PC-9 (cell line): ENCODE results near the gene TNFSF13B. TPM values are rescaled to one million over a fixed set of nuclear protein-coding genes. Genes with fewer than 3 reads are reported as not detected.
A peak's percentile ranks its signal among the peaks of the same experiment; 100 is the strongest.

Experiments
- BruUV-seq: library from RNA; stranded (reverse); fragments of 400-500 nt; replicated peaks from 2 replicates; lab custom pipeline; 2021; lab: Mats Ljungman, UMichigan
- CTCF ChIA-PET: fragments of 300-600 bp; sonication (Branson Sonifier 250); formaldehyde crosslinking; loops from one replicate; lab custom pipeline; 2022; ENCODE audit warnings: antibody characterized with exemption; lab: Charles Lee
- POLR2A ChIA-PET: fragments of 300-600 bp; sonication (Branson Sonifier 250); formaldehyde crosslinking; loops from one replicate; lab custom pipeline; 2022; ENCODE audit warnings: antibody characterized with exemption; ENCODE audit not compliant: unreplicated experiment; lab: Charles Lee
- DNase-seq, 2 experiments: peaks; one replicate each; pipeline versions ENCODE4 v3.0.0 to v3.0.0-alpha.2; 2015 to 2022; ENCODE audit warnings: mixed read lengths in 1 of 2
- H2AFZ ChIP-seq: fragments of 200-600 bp; sonication (generic); 2 replicates; pipeline ENCODE4 v1.8.1; 2017; ENCODE audit warnings: antibody characterized with exemption
- H3F3A ChIP-seq: fragments of 200-600 bp; sonication (generic); 2 replicates; pipeline ENCODE4 v1.8.1; 2017; ENCODE audit warnings: antibody characterized with exemption, mild to moderate bottlenecking, low read depth; ENCODE audit not compliant: insufficient read depth
- H3K27ac ChIP-seq: fragments of 200-600 bp; sonication (generic); 2 replicates; pipeline ENCODE4 v1.6.1; 2016; ENCODE audit warnings: mixed run types
- H3K27me3 ChIP-seq: fragments of 200-600 bp; sonication (generic); 2 replicates; pipeline ENCODE4 v1.6.1; 2016; ENCODE audit warnings: low read depth, mixed run types; ENCODE audit not compliant: insufficient read depth
- H3K36me3 ChIP-seq: fragments of 200-600 bp; sonication (generic); 2 replicates; pipeline ENCODE4 v1.6.1; 2016; ENCODE audit warnings: low read depth, mixed run types
- H3K4me1 ChIP-seq: fragments of 200-600 bp; sonication (generic); replicated peaks from 2 replicates; pipeline ENCODE4 v1.6.1; 2016; ENCODE audit warnings: mixed run types; ENCODE audit not compliant: insufficient read depth
- H3K4me2 ChIP-seq: fragments of 200-600 bp; sonication (generic); 2 replicates; pipeline ENCODE4 v1.6.1; 2017; ENCODE audit warnings: mixed run types
- H3K4me3 ChIP-seq: fragments of 200-600 bp; sonication (generic); 2 replicates; pipeline ENCODE4 v1.6.1; 2016; ENCODE audit warnings: mixed run types
- H3K79me2 ChIP-seq: fragments of 200-600 bp; sonication (generic); 2 replicates; pipeline ENCODE4 v1.6.1; 2017; ENCODE audit warnings: low read depth, mixed run types
- H3K9me2 ChIP-seq: fragments of 200-600 bp; sonication (generic); 2 replicates; pipeline ENCODE4 v1.8.1; 2017; ENCODE audit warnings: mild to moderate bottlenecking; ENCODE audit not compliant: insufficient read depth
- H3K9me3 ChIP-seq: fragments of 200-600 bp; sonication (generic); 2 replicates; pipeline ENCODE4 v1.8.1; 2016; ENCODE audit warnings: low read depth; ENCODE audit not compliant: insufficient read depth
- H4K20me1 ChIP-seq: fragments of 200-600 bp; sonication (generic); 2 replicates; pipeline ENCODE4 v1.8.1; 2017; ENCODE audit not compliant: insufficient read depth
- EZH2 ChIP-seq: fragments of 200-600 bp; sonication (generic); IDR thresholded peaks from 2 replicates; pipeline ENCODE4 v1.8.0; 2017; ENCODE audit warnings: antibody characterized with exemption, low read depth
- intact Hi-C: fragments of 100-400 bp; cut with micrococcal nuclease; formaldehyde crosslinking; loops from one replicate; pipeline ENCODE4 v1.10.0; 2022; ENCODE audit not compliant: unreplicated experiment
- total RNA-seq: library from RNA; stranded (reverse); gene quantifications from 2 replicates; pipeline ENCODE4 v1.2.3, GENCODE V29; 2021
- TF ChIP-seq, protein P1 (sequence below): fragments of 200-600 bp; sonication (generic); conservative IDR thresholded peaks from 2 replicates; pipeline ENCODE4 v1.6.1; 2017; ENCODE audit warnings: mixed run types, antibody characterized with exemption, mild to moderate bottlenecking, moderate library complexity

The TNFSF13B gene
- total RNA-seq, 1 experiment from 2014 or later = 2.0 TPM

DNA sequence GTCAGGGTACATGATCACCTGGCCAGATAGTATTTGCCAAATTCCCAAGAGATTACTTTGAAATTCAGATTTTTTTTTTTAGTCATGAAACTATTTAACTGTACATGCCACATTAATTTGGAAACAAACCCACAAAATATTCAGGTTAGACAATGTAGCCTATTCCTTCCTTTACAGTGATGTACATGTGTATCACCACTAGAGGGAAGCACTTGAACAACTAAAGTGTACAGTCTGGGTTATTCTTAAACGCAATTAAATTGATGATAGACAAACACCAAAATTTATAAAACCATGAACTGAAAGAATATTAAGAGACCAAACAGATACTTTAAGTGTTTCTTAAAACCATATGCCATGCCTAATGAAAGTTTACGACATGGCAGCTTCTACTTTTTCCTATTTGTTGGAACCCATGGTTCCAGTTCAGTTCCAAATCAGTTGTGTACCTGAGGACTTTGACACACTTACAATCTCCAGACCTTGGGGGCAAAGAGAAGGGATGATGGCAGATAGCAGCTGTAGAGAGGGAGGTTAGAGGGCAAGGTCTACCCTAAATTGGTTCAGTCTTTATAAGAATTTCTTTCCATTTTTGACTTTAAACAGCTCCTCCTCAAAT, 52.8 kb downstream of the TNFSF13B start:
- H3K9me3 ChIP-seq = no peaks in the 10 kb centered on the region
- H3K79me2 ChIP-seq = no peaks in the 10 kb centered on the region
- intact Hi-C loops = loop anchor here (2.0 kb wide), 1 partner anchor 574 kb away; no protein-coding TSS in a partner anchor
- CTCF ChIA-PET = no interaction called here
- no peaks in the 10 kb centered on the region for H3K36me3 ChIP-seq
- no peaks in the 10 kb centered on the region for H3K4me1 ChIP-seq
- no peak for DNase-seq
- H3K27ac ChIP-seq = no peak overlapping the region
- H3K4me2 ChIP-seq = no peak overlapping the region
- POLR2A ChIA-PET = no interaction called here
- no peak overlapping the region for H2AFZ ChIP-seq
- no peaks in the 10 kb centered on the region for H3K9me2 ChIP-seq
- H4K20me1 ChIP-seq = no peaks in the 10 kb centered on the region; the same call in 1 of the 2 replicates
- no peak for TF ChIP-seq EZH2
- TF ChIP-seq, protein P1, sequence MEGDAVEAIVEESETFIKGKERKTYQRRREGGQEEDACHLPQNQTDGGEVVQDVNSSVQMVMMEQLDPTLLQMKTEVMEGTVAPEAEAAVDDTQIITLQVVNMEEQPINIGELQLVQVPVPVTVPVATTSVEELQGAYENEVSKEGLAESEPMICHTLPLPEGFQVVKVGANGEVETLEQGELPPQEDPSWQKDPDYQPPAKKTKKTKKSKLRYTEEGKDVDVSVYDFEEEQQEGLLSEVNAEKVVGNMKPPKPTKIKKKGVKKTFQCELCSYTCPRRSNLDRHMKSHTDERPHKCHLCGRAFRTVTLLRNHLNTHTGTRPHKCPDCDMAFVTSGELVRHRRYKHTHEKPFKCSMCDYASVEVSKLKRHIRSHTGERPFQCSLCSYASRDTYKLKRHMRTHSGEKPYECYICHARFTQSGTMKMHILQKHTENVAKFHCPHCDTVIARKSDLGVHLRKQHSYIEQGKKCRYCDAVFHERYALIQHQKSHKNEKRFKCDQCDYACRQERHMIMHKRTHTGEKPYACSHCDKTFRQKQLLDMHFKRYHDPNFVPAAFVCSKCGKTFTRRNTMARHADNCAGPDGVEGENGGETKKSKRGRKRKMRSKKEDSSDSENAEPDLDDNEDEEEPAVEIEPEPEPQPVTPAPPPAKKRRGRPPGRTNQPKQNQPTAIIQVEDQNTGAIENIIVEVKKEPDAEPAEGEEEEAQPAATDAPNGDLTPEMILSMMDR = peak; percentile 94
- H3F3A ChIP-seq = no peaks in the 10 kb centered on the region
- H3K4me3 ChIP-seq = no peak overlapping the region
- H3K27me3 ChIP-seq = peaks cover 61% of the 10 kb centered on the region
- no TSS peak for BruUV-seq

DNA sequence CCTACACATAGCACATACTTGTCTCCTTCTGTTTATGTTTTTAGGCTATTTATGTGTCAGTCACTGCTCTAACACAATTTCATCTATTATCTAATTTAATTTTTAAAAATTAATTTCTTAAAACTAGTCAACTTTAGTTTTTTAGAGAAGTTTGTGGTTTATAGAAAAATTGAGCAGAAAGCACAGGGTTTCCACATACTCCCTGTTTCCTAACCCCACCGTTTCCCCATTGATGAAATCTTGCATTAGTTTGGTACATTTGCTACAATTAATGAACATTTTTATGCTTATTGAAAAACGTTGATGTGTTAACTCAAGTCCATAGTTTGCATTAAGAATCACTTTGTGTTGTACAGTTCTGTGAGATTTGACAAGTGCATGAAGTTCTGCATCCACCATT, 53.5 kb downstream of the TNFSF13B start:
- TF ChIP-seq, protein P1 = no peak
- no peak for TF ChIP-seq EZH2
- no peaks in the 10 kb centered on the region for H3K9me3 ChIP-seq
- ChIA-PET POLR2A (no interaction called here), CTCF (no interaction called here)
- H3K4me3 ChIP-seq = no peak overlapping the region
- H3K27me3 ChIP-seq = peaks cover 61% of the 10 kb centered on the region
- no peaks in the 10 kb centered on the region; the same call in 1 of the 2 replicates for H4K20me1 ChIP-seq
- H3K36me3 ChIP-seq = no peaks in the 10 kb centered on the region
- H3F3A ChIP-seq = no peaks in the 10 kb centered on the region
- no TSS peak for BruUV-seq
- H2AFZ ChIP-seq = no peak overlapping the region
- DNase-seq = no peak
- intact Hi-C loops = loop anchor here (2.0 kb wide), 1 partner anchor 574 kb away; no protein-coding TSS in a partner anchor
- no peaks in the 10 kb centered on the region for H3K9me2 ChIP-seq
- H3K79me2 ChIP-seq = no peaks in the 10 kb centered on the region
- H3K27ac ChIP-seq = no peak overlapping the region
- no peaks in the 10 kb centered on the region for H3K4me1 ChIP-seq
- no peak overlapping the region for H3K4me2 ChIP-seq

DNA sequence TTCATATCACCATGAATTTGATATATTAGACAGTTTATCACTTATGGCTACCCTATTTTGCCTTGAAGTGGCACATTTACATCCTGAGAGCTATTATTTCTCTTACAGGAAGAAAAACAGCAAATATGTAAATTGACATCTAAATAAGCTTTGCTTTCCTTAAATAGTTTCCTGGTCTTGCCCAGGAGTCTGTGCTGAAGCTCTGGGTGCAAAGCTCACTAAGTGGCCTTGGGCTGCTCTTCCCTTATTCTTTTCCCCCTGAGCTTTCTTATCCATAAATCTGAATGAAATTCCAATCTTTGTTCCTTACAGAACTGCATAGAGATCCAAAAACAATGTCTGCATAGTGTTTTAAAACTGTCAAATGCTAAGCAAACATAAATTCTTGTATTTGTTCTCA, 56.3 kb downstream of the TNFSF13B start:
- DNase-seq = no peak
- H4K20me1 ChIP-seq = no peaks in the 10 kb centered on the region; the same call in 1 of the 2 replicates
- H3K27ac ChIP-seq = no peak overlapping the region
- ChIA-PET POLR2A (no interaction called here), CTCF (no interaction called here)
- no peaks in the 10 kb centered on the region for H3K36me3 ChIP-seq
- H3K79me2 ChIP-seq = no peaks in the 10 kb centered on the region
- H3F3A ChIP-seq = no peaks in the 10 kb centered on the region
- TF ChIP-seq, protein P1 = no peak
- H3K4me1 ChIP-seq = no peaks in the 10 kb centered on the region
- H3K9me2 ChIP-seq = no peaks in the 10 kb centered on the region
- intact Hi-C loops = no loop called here
- no peaks in the 10 kb centered on the region for H3K9me3 ChIP-seq
- no peak overlapping the region for H2AFZ ChIP-seq
- H3K27me3 ChIP-seq = peaks cover 54% of the 10 kb centered on the region
- no TSS peak for BruUV-seq
- no peak overlapping the region for H3K4me3 ChIP-seq
- H3K4me2 ChIP-seq = no peak overlapping the region
